Upper lobe of left lung (tissue), 6 donors: Measurements from ENCODE around the gene CRACDL. TPM values are rescaled to one million over a fixed set of nuclear protein-coding genes. Genes with fewer than 3 reads are reported as not detected.

ENCODE experiments used
- ATAC-seq, 2 donors: fragments of 200-7000 bp; cut with Tn5 transposase; one replicate each; pipeline ENCODE4 v1.9.1; 2022; ENCODE audit warnings: mild to moderate bottlenecking in 2 of 2, moderate library complexity in 2 of 2; ENCODE audit not compliant: low FRiP score in 2 of 2
- DNase-seq, 2 donors: peaks; one replicate each; pipeline ENCODE4 v3.0.0-alpha.2; 2019 to 2020
- H3K27ac ChIP-seq, 4 donors: fragments of 200-600 bp; sonication (generic); one replicate each; pipeline ENCODE4 v1.5.1; 2016 to 2019
- H3K27me3 ChIP-seq, 4 donors: fragments of 200-600 bp; sonication (generic); one replicate each; pipeline ENCODE4 v1.5.1; 2017 to 2019
- H3K36me3 ChIP-seq, 4 donors: fragments of 200-600 bp; sonication (generic); one replicate each; pipeline ENCODE4 v1.5.1; 2016 to 2019
- H3K4me1 ChIP-seq, 4 donors: fragments of 200-600 bp; sonication (generic); one replicate each; pipeline ENCODE4 v1.5.1; 2018 to 2019
- H3K4me3 ChIP-seq, 4 donors: fragments of 200-600 bp; sonication (generic); one replicate each; pipeline ENCODE4 v1.5.1; 2017 to 2019; ENCODE audit warnings: mild to moderate bottlenecking in 2 of 4, moderate library complexity in 1 of 4
- H3K9me3 ChIP-seq, 4 donors: fragments of 200-600 bp; sonication (generic); one replicate each; pipeline ENCODE4 v1.5.1; 2018 to 2019
- CTCF ChIP-seq, 6 experiments: fragments of 450-650 bp in 4 of 6; fragments of 200-600 bp in 2 of 6; sonication (generic) in 2 of 6; IDR thresholded peaks; one replicate each; pipeline ENCODE4 v1.5.1; 2016 to 2019; ENCODE audit warnings: antibody characterized with exemption in 6 of 6
- EP300 ChIP-seq, 4 donors: sonication (generic); formaldehyde crosslinking; IDR thresholded peaks; one replicate each; pipeline ENCODE4 v1.5.1; 2017; ENCODE audit warnings: antibody characterized with exemption in 4 of 4, control low read depth in 2 of 4
- POLR2A ChIP-seq, 4 donors: fragments of 450-650 bp; IDR thresholded peaks; one replicate each; pipeline ENCODE4 v1.5.1; 2016 to 2017; ENCODE audit warnings: antibody characterized with exemption in 4 of 4, mild to moderate bottlenecking in 2 of 4
- POLR2AphosphoS5 ChIP-seq, 2 donors: sonication (generic); formaldehyde crosslinking; IDR thresholded peaks; one replicate each; pipeline ENCODE4 v1.5.1; 2017; ENCODE audit warnings: antibody characterized with exemption in 2 of 2
- WGBS, 2 donors: methylation state at CpG; one replicate each; pipeline ENCODE4 v1.1.5; 2017 to 2018; 5-methylcytosine and 5-hydroxymethylcytosine counted together
- total RNA-seq, 6 donors: library from RNA; depleted of rRNA in 4 of 6; stranded (reverse); fragments of >200 nt in 4 of 6; gene quantifications; one replicate each; pipeline versions ENCODE4 v1.1.0 to v1.2.1, GENCODE V29; 2016 to 2021
- donor health status: DM: no; HTN: no; CAD: no; lungs with moderate emphysema.
- donor health status: DM: no; HTN: yes; CAD: no; lungs with severe emphysema.

CRACDL gene
- total RNA-seq, 6 donors from 2014 or later, result 14.6 to 33.4 (median 20.2) TPM

- no peak for DNase-seq
- H3K9me3 ChIP-seq, result no peaks in the 10 kb centered on the region
- ATAC-seq, result no peak
- no peaks in the 10 kb centered on the region for H3K27me3 ChIP-seq
- no peak overlapping the region for H3K27ac ChIP-seq
- peaks cover 0 to 5% (median 0%) of the 10 kb centered on the region in 4 donors for H3K36me3 ChIP-seq
- TF ChIP-seq EP300 (IDR thresholded peaks at IDR 0.05), result no peak
- no peak for TF ChIP-seq POLR2A (IDR thresholded peaks at IDR 0.05)
- no peak for TF ChIP-seq CTCF (IDR thresholded peaks at IDR 0.05)
- TF ChIP-seq POLR2AphosphoS5 (IDR thresholded peaks at IDR 0.05), result no peak
- H3K4me3 ChIP-seq, result no peak overlapping the region
- 89 to 95% methylated on average over 6 of the region's 6 CpGs for WGBS, 2 donors
- peaks cover 9 to 18% (median 9%) of the 10 kb centered on the region in 4 donors for H3K4me1 ChIP-seq
These were observed 145.8 kb downstream of the CRACDL start for GRCh38 chr2:98790221-98790620.

- DNase-seq, result no peak
- H3K4me1 ChIP-seq, result no peaks in the 10 kb centered on the region
- no peak overlapping the region for H3K27ac ChIP-seq
- TF ChIP-seq EP300 (IDR thresholded peaks at IDR 0.05), result no peak
- H3K4me3 ChIP-seq, result no peak overlapping the region
- WGBS, 2 donors, result 74 to 83% methylated on average over 8 of the region's 8 CpGs
- no peak for ATAC-seq
- H3K27me3 ChIP-seq, result no peaks in the 10 kb centered on the region
- H3K36me3 ChIP-seq, result peaks cover 0 to 5% (median 0%) of the 10 kb centered on the region in 4 donors
- no peaks in the 10 kb centered on the region for H3K9me3 ChIP-seq
These were observed 148.3 kb downstream of the CRACDL start for GRCh38 chr2:98787700-98788099.

- ATAC-seq (peak in 1 of 2 donors; percentile 47), DNase-seq (peak in 1 of 2 donors; percentile 33)
- Histone ChIP-seq H3K9me3 (peaks cover 0 to 6% (median 5%) of the 10 kb centered on the region in 4 donors), H3K4me3 (no peak overlapping the region), H3K36me3 (no peaks in the 10 kb centered on the region), H3K27me3 (no peaks in the 10 kb centered on the region), H3K27ac (no peak overlapping the region), H3K4me1 (no peaks in the 10 kb centered on the region)
- 96 to 97% methylated on average over 5 to 6 of the region's 6 CpGs for WGBS, 2 donors
- TF ChIP-seq POLR2A (IDR thresholded peaks at IDR 0.05) (no peak), CTCF (IDR thresholded peaks at IDR 0.05) (no peak), POLR2AphosphoS5 (IDR thresholded peaks at IDR 0.05) (no peak), EP300 (IDR thresholded peaks at IDR 0.05) (no peak)
These were observed 149.8 kb downstream of the CRACDL start for GRCh38 chr2:98786179-98786578.

- Histone ChIP-seq H3K36me3 (no peaks in the 10 kb centered on the region), H3K9me3 (peaks cover 0 to 6% (median 5%) of the 10 kb centered on the region in 4 donors), H3K4me3 (no peak overlapping the region), H3K27ac (no peak overlapping the region), H3K4me1 (no peaks in the 10 kb centered on the region), H3K27me3 (no peaks in the 10 kb centered on the region)
- ATAC-seq (no peak), DNase-seq (no peak)
- TF ChIP-seq CTCF (IDR thresholded peaks at IDR 0.05) (no peak), POLR2A (IDR thresholded peaks at IDR 0.05) (no peak), EP300 (IDR thresholded peaks at IDR 0.05) (no peak), POLR2AphosphoS5 (IDR thresholded peaks at IDR 0.05) (no peak)
These were observed 153.5 kb downstream of the CRACDL start for GRCh38 chr2:98782570-98782969.

- DNase-seq (no peak), ATAC-seq (no peak)
- Histone ChIP-seq H3K27me3 (no peaks in the 10 kb centered on the region), H3K4me3 (no peak overlapping the region), H3K4me1 (no peaks in the 10 kb centered on the region), H3K27ac (no peak overlapping the region), H3K9me3 (peaks cover 0 to 6% (median 5%) of the 10 kb centered on the region in 4 donors), H3K36me3 (no peaks in the 10 kb centered on the region)
- WGBS, 2 donors, result 96 to 100% methylated on average over 1 of the region's 1 CpG
- TF ChIP-seq EP300 (IDR thresholded peaks at IDR 0.05) (no peak), POLR2AphosphoS5 (IDR thresholded peaks at IDR 0.05) (no peak), CTCF (IDR thresholded peaks at IDR 0.05) (no peak), POLR2A (IDR thresholded peaks at IDR 0.05) (no peak)
These were observed 154.2 kb downstream of the CRACDL start for GRCh38 chr2:98781822-98782221.
